HepG2 (cell line): ENCODE data around the gene HDGFL2. TPM values are rescaled to one million over a fixed set of nuclear protein-coding genes. Genes with fewer than 3 reads are reported as not detected.
A peak's percentile ranks its signal among the peaks of the same experiment; 100 is the strongest.

Experiments
- NR3C1 ChIP-seq: sonication (generic); formaldehyde crosslinking; IDR thresholded peaks from 2 replicates; pipeline ENCODE4 v1.4.0; 2020; ENCODE audit warnings: missing genetic modification reagents
- TBP ChIP-seq: sonication (generic); formaldehyde crosslinking; IDR thresholded peaks from 2 replicates; pipeline ENCODE4 v1.5.0; 2020; ENCODE audit warnings: missing genetic modification reagents
- ZBTB1 ChIP-seq: sonication (generic); formaldehyde crosslinking; IDR thresholded peaks from 2 replicates; pipeline ENCODE4 v1.4.0; 2020; ENCODE audit warnings: missing genetic modification reagents, borderline replicate concordance
- ZNF138 ChIP-seq: sonication (generic); formaldehyde crosslinking; IDR thresholded peaks from 2 replicates; pipeline ENCODE4 v1.5.0; 2020; ENCODE audit warnings: mild to moderate bottlenecking, low read depth, missing genetic modification reagents
- ZNF160 ChIP-seq: sonication (generic); formaldehyde crosslinking; IDR thresholded peaks from 2 replicates; pipeline ENCODE4 v1.8.0; 2022; ENCODE audit warnings: mild to moderate bottlenecking, inconsistent platforms, missing genetic modification reagents
- ZNF230 ChIP-seq: sonication (generic); formaldehyde crosslinking; IDR thresholded peaks from 2 replicates; pipeline ENCODE4 v1.4.0; 2020; ENCODE audit warnings: mild to moderate bottlenecking, missing genetic modification reagents
- ZNF280D ChIP-seq: sonication (generic); formaldehyde crosslinking; IDR thresholded peaks from 2 replicates; pipeline ENCODE4 v1.5.1; 2020; ENCODE audit warnings: mild to moderate bottlenecking, missing genetic modification reagents
- ZNF839 ChIP-seq: sonication (generic); formaldehyde crosslinking; IDR thresholded peaks from 2 replicates; pipeline ENCODE4 v1.4.0; 2020; ENCODE audit warnings: missing genetic modification reagents, mild to moderate bottlenecking, borderline replicate concordance
- ZZZ3 ChIP-seq: sonication (generic); formaldehyde crosslinking; IDR thresholded peaks from 2 replicates; pipeline ENCODE4 v1.4.0; 2020; ENCODE audit warnings: missing genetic modification reagents, mild to moderate bottlenecking, borderline replicate concordance
- polyA plus RNA-seq, 8 experiments: library from polyadenylated mRNA; depleted of rRNA in 3 of 8; stranded (reverse) in 7 of 8; unstranded in 1 of 8; fragments of >200 nt; fragmentation: Illumina TruSeq in 4 of 8; extraction: Trizol in 4 of 8; gene quantifications; 2 replicates each; pipeline versions ENCODE4 v1.2.1 to v1.2.3, GENCODE V29; 2011 to 2016; ENCODE audit warnings: low read depth in 4 of 8, missing spikeins in 1 of 8, mixed read lengths in 1 of 8; ENCODE audit not compliant: insufficient read depth in 1 of 8
- total RNA-seq, 5 experiments: library from RNA; depleted of rRNA; stranded (reverse); fragments of >200 nt; fragmentation: Illumina TruSeq; extraction: Trizol; gene quantifications; 2 replicates each; pipeline ENCODE4 v1.2.3, GENCODE V29; 2016; ENCODE audit warnings: low read depth in 1 of 5
- TF ChIP-seq, protein P1 (sequence below): sonication (generic); formaldehyde crosslinking; IDR thresholded peaks from 2 replicates; pipeline ENCODE4 v1.4.0; 2020; ENCODE audit warnings: mild to moderate bottlenecking, missing genetic modification reagents
- TF ChIP-seq, protein P2 (sequence below): sonication (generic); formaldehyde crosslinking; conservative IDR thresholded peaks from 2 replicates; pipeline ENCODE4 v1.8.0; 2022; ENCODE audit warnings: mild to moderate bottlenecking, moderate library complexity, missing genetic modification reagents
- TF ChIP-seq, protein P3 (sequence below): sonication (generic); formaldehyde crosslinking; IDR thresholded peaks from 2 replicates; pipeline ENCODE4 v1.4.0; 2020; ENCODE audit warnings: missing genetic modification reagents
- TF ChIP-seq, protein P4 (sequence below): sonication (generic); formaldehyde crosslinking; IDR thresholded peaks from 2 replicates; pipeline ENCODE4 v1.4.0; 2020; ENCODE audit warnings: missing genetic modification reagents, borderline replicate concordance
- TF ChIP-seq, protein P5 (sequence below): sonication (generic); IDR thresholded peaks from 2 replicates; pipeline ENCODE4 v1.6.1; 2016; ENCODE audit warnings: low read depth, borderline replicate concordance

The HDGFL2 gene
- total and polyA plus RNA-seq, 2 of the 13 experiments (the other 11 are each of a cell fraction or from before 2014, with no cell fraction given) = 20.0 to 51.1 TPM

GRCh38 chr19:4531562-4532165 lies 59.6 kb downstream of the HDGFL2 start (continued):
- TF ChIP-seq, protein P1, sequence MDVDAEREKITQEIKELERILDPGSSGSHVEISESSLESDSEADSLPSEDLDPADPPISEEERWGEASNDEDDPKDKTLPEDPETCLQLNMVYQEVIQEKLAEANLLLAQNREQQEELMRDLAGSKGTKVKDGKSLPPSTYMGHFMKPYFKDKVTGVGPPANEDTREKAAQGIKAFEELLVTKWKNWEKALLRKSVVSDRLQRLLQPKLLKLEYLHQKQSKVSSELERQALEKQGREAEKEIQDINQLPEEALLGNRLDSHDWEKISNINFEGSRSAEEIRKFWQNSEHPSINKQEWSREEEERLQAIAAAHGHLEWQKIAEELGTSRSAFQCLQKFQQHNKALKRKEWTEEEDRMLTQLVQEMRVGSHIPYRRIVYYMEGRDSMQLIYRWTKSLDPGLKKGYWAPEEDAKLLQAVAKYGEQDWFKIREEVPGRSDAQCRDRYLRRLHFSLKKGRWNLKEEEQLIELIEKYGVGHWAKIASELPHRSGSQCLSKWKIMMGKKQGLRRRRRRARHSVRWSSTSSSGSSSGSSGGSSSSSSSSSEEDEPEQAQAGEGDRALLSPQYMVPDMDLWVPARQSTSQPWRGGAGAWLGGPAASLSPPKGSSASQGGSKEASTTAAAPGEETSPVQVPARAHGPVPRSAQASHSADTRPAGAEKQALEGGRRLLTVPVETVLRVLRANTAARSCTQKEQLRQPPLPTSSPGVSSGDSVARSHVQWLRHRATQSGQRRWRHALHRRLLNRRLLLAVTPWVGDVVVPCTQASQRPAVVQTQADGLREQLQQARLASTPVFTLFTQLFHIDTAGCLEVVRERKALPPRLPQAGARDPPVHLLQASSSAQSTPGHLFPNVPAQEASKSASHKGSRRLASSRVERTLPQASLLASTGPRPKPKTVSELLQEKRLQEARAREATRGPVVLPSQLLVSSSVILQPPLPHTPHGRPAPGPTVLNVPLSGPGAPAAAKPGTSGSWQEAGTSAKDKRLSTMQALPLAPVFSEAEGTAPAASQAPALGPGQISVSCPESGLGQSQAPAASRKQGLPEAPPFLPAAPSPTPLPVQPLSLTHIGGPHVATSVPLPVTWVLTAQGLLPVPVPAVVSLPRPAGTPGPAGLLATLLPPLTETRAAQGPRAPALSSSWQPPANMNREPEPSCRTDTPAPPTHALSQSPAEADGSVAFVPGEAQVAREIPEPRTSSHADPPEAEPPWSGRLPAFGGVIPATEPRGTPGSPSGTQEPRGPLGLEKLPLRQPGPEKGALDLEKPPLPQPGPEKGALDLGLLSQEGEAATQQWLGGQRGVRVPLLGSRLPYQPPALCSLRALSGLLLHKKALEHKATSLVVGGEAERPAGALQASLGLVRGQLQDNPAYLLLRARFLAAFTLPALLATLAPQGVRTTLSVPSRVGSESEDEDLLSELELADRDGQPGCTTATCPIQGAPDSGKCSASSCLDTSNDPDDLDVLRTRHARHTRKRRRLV = 0 out of 2 replicates have a peak, but pooled peaks have one; percentile 42
- TF ChIP-seq, protein P2, sequence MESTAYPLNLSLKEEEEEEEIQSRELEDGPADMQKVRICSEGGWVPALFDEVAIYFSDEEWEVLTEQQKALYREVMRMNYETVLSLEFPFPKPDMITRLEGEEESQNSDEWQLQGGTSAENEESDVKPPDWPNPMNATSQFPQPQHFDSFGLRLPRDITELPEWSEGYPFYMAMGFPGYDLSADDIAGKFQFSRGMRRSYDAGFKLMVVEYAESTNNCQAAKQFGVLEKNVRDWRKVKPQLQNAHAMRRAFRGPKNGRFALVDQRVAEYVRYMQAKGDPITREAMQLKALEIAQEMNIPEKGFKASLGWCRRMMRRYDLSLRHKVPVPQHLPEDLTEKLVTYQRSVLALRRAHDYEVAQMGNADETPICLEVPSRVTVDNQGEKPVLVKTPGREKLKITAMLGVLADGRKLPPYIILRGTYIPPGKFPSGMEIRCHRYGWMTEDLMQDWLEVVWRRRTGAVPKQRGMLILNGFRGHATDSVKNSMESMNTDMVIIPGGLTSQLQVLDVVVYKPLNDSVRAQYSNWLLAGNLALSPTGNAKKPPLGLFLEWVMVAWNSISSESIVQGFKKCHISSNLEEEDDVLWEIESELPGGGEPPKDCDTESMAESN (CRISPR knock-in tag) = peak; percentile 60; the same call in 1 of the 2 replicates
- TF ChIP-seq ZNF230 (no peak), ZZZ3 (CRISPR knock-in tag) (no peak), ZNF160 (CRISPR knock-in tag) (peak; percentile 37; the same call in 1 of the 2 replicates), TBP (CRISPR knock-in tag) (no peak), ZNF839 (CRISPR knock-in tag) (no peak), ZNF280D (0 out of 2 replicates have a peak, but pooled peaks have one; percentile 15), ZNF138 (CRISPR knock-in tag) (no peak), ZBTB1 (CRISPR knock-in tag) (no peak), NR3C1 (CRISPR knock-in tag) (no peak)
- TF ChIP-seq, protein P3, sequence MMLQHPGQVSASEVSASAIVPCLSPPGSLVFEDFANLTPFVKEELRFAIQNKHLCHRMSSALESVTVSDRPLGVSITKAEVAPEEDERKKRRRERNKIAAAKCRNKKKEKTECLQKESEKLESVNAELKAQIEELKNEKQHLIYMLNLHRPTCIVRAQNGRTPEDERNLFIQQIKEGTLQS = no peak; the same call in 1 of the 2 replicates
- TF ChIP-seq, protein P4, sequence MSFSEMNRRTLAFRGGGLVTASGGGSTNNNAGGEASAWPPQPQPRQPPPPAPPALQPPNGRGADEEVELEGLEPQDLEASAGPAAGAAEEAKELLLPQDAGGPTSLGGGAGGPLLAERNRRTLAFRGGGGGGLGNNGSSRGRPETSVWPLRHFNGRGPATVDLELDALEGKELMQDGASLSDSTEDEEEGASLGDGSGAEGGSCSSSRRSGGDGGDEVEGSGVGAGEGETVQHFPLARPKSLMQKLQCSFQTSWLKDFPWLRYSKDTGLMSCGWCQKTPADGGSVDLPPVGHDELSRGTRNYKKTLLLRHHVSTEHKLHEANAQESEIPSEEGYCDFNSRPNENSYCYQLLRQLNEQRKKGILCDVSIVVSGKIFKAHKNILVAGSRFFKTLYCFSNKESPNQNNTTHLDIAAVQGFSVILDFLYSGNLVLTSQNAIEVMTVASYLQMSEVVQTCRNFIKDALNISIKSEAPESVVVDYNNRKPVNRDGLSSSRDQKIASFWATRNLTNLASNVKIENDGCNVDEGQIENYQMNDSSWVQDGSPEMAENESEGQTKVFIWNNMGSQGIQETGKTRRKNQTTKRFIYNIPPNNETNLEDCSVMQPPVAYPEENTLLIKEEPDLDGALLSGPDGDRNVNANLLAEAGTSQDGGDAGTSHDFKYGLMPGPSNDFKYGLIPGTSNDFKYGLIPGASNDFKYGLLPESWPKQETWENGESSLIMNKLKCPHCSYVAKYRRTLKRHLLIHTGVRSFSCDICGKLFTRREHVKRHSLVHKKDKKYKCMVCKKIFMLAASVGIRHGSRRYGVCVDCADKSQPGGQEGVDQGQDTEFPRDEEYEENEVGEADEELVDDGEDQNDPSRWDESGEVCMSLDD (CRISPR knock-in tag) = no peak
- TF ChIP-seq, protein P5, sequence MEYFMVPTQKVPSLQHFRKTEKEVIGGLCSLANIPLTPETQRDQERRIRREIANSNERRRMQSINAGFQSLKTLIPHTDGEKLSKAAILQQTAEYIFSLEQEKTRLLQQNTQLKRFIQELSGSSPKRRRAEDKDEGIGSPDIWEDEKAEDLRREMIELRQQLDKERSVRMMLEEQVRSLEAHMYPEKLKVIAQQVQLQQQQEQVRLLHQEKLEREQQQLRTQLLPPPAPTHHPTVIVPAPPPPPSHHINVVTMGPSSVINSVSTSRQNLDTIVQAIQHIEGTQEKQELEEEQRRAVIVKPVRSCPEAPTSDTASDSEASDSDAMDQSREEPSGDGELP = peak; percentile 26; the same call in 1 of the 2 replicates
